ENCODE results near the gene HNF1A. TPM values are rescaled to one million over a fixed set of nuclear protein-coding genes. Genes with fewer than 3 reads are reported as not detected.

Gene HNF1A
- total RNA-seq, 5 donors from 2014 or later (not counting 1 experiment from before 2014, with no cell fraction given): not detected

DNA sequence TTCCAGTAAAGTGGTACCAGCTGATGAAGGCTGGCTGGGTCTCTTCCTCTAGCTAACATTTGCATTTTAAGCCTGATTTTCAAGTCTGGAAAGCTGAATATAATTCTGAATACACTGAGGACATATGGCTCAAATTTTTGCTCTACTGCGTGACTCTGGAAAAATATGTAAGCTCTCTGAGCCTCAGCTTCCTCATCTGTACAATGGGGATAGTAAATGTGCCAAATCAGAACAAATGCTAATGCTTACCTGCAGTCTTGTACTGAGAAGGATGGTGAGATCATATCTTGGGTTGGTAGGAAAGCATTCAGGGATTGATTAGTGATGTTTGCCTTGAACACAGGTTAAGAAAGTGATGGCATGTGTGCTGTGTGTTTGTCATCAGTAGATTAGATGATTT lies 14.6 kb downstream of the HNF1A start:
- Mint-ChIP-seq H3K9me3 (peaks cover 0 to 14% (median 0%) of the 10 kb centered on the region in 3 donors), H3K4me1 (no peaks in the 10 kb centered on the region), H3K4me3 (no peak overlapping the region), H3K27me3 (peaks cover 8 to 15% of the 10 kb centered on the region in 2 donors), H3K36me3 (no peaks in the 10 kb centered on the region), H3K27ac (no peak overlapping the region)
- DNase-seq (no peak), ATAC-seq (replicated peaks in 1 of 4) (no peak)
- Histone ChIP-seq H3K4me3 (ENCODE audit: control insufficient read depth in 1 of 2, extremely low read depth in 1 of 2, low read length in 1 of 2) (no peak overlapping the region), H3K36me3 (ENCODE audit: control insufficient read depth in 2 of 2, extremely low read depth in 1 of 2, insufficient read depth in 1 of 2, low read length in 1 of 2) (no peaks in the 10 kb centered on the region), H3K27me3 (replicated peaks in 1 of 2; ENCODE audit: control insufficient read depth in 2 of 2, extremely low read depth in 1 of 2, insufficient read depth in 2 of 2, low read length in 1 of 2) (peaks cover 0 to 19% of the 10 kb centered on the region in 2 experiments), H3K9me3 (no peaks in the 10 kb centered on the region), H3K4me1 (ENCODE audit: control insufficient read depth in 1 of 2, extremely low read depth in 1 of 2, insufficient read depth in 2 of 2, low read length in 2 of 2) (no peaks in the 10 kb centered on the region), H3K27ac (ENCODE audit: low read length) (no peak overlapping the region)
- ChIA-PET POLR2A (no interaction called here), CTCF (interaction anchor here in 1 of 2 donors (0.6 kb wide), 1 partner anchor 653 kb away, joined by 4 read pairs; no protein-coding TSS in a partner anchor)
- WGBS (ENCODE audit: insufficient coverage): no CpG with 5 or more reads among the region's 1 CpG

DNA sequence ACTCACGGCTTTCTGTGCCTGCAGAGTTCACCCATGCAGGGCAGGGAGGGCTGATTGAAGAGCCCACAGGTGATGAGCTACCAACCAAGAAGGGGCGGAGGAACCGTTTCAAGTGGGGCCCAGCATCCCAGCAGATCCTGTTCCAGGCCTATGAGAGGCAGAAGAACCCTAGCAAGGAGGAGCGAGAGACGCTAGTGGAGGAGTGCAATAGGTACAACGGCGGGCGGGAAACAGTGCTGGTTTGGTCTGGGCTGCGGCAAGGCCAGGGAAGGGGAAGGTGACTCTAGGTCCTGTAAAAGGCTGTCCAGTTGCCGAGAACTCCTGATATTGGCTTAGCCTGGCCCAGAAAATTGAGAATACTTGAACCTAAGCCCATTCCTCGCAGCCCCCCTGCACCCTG lies 15.2 kb downstream of the HNF1A start:
- H3K36me3 Mint-ChIP-seq: no peaks in the 10 kb centered on the region
- ATAC-seq (replicated peaks in 1 of 4): no peak

DNA sequence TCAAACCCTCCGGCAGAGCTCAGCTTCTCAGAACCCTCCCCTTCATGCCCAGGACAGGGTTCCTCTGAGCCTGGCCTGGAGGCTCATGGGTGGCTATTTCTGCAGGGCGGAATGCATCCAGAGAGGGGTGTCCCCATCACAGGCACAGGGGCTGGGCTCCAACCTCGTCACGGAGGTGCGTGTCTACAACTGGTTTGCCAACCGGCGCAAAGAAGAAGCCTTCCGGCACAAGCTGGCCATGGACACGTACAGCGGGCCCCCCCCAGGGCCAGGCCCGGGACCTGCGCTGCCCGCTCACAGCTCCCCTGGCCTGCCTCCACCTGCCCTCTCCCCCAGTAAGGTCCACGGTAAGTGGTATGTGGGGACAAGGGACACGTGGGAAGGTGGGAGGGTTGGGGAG lies 15.7 kb downstream of the HNF1A start:
- H3K4me1 ChIP-seq (ENCODE audit: control insufficient read depth in 1 of 2, extremely low read depth in 1 of 2, insufficient read depth in 2 of 2, low read length in 2 of 2): no peaks in the 10 kb centered on the region
- WGBS (ENCODE audit: insufficient coverage): 93% methylated on average over 8 of the region's 15 CpGs
- Mint-ChIP-seq H3K4me1 (no peaks in the 10 kb centered on the region), H3K4me3 (no peak overlapping the region), H3K36me3 (no peaks in the 10 kb centered on the region), H3K9me3 (peaks cover 0 to 14% (median 0%) of the 10 kb centered on the region in 3 donors), H3K27me3 (peaks cover 8 to 15% of the 10 kb centered on the region in 2 donors), H3K27ac (no peak overlapping the region)
- POLR2A ChIA-PET: no interaction called here
- no peak for DNase-seq
- H3K27me3 ChIP-seq (replicated peaks in 1 of 2; ENCODE audit: control insufficient read depth in 2 of 2, extremely low read depth in 1 of 2, insufficient read depth in 2 of 2, low read length in 1 of 2): peaks cover 0 to 15% of the 10 kb centered on the region in 2 experiments
- CTCF ChIA-PET: no interaction called here
- no peak for ATAC-seq (replicated peaks in 1 of 4)
- H3K4me3 ChIP-seq (ENCODE audit: control insufficient read depth in 1 of 2, extremely low read depth in 1 of 2, low read length in 1 of 2): no peak overlapping the region
- no peaks in the 10 kb centered on the region for H3K9me3 ChIP-seq
- no peaks in the 10 kb centered on the region for H3K36me3 ChIP-seq (ENCODE audit: control insufficient read depth in 2 of 2, extremely low read depth in 1 of 2, insufficient read depth in 1 of 2, low read length in 1 of 2)
- no peak overlapping the region for H3K27ac ChIP-seq (ENCODE audit: low read length)

More for the DNA sequence above, 15.2 kb downstream of the HNF1A start:
- H3K4me1 ChIP-seq (ENCODE audit: control insufficient read depth in 1 of 2, extremely low read depth in 1 of 2, insufficient read depth in 2 of 2, low read length in 2 of 2): no peaks in the 10 kb centered on the region
- no peaks in the 10 kb centered on the region for H3K9me3 ChIP-seq
- H3K27ac Mint-ChIP-seq: no peak overlapping the region
- no peak for DNase-seq
- ChIA-PET POLR2A (no interaction called here), CTCF (interaction anchor here in 1 of 2 donors (0.6 kb wide), 1 partner anchor 653 kb away, joined by 4 read pairs; no protein-coding TSS in a partner anchor)
- H3K4me1 Mint-ChIP-seq: no peaks in the 10 kb centered on the region
- WGBS (ENCODE audit: insufficient coverage): 80% methylated on average over 9 of the region's 11 CpGs
- no peak overlapping the region for H3K4me3 ChIP-seq (ENCODE audit: control insufficient read depth in 1 of 2, extremely low read depth in 1 of 2, low read length in 1 of 2)
- H3K27ac ChIP-seq (ENCODE audit: low read length): no peak overlapping the region
- H3K36me3 ChIP-seq (ENCODE audit: control insufficient read depth in 2 of 2, extremely low read depth in 1 of 2, insufficient read depth in 1 of 2, low read length in 1 of 2): no peaks in the 10 kb centered on the region
- peaks cover 0 to 19% of the 10 kb centered on the region in 2 experiments for H3K27me3 ChIP-seq (replicated peaks in 1 of 2; ENCODE audit: control insufficient read depth in 2 of 2, extremely low read depth in 1 of 2, insufficient read depth in 2 of 2, low read length in 1 of 2)
- H3K9me3 Mint-ChIP-seq: peaks cover 0 to 14% (median 0%) of the 10 kb centered on the region in 3 donors
- peaks cover 8 to 15% of the 10 kb centered on the region in 2 donors for H3K27me3 Mint-ChIP-seq
- H3K4me3 Mint-ChIP-seq: no peak overlapping the region

DNA sequence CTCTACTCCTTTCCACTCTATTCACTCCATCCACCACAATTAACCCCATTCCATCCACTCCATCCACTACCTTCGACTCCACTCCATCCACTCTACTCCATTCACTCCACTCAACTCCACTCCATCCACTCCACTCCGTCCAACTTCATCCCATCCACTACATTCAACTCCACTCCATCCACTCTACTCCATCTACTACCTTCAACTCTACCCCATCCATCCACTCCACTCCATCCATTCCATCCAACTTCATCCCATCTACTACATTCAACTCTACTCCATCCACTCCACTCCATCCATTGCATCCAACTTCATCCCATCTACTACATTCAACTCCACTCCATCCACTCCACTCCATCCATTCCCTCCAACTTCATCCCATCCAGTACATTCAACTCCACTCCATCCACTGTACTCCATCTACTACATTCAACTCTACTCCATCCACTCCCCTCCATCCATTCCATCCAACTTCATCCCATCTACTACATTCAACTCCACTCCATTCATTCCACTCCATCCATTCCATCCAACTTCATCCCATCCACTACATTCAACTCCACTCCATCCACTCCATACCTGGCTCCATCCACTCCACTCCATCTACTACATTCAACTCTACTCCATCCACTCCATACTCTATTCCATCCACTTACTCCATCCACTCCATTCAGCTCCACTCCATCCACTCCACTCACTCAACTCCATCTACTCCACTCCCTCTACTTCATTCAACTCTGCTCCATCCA lies 16.4 kb downstream of the HNF1A start:
- ATAC-seq (replicated peaks in 1 of 4) (no peak), DNase-seq (no peak)
- WGBS (ENCODE audit: insufficient coverage): 89% methylated on average over 2 of the region's 2 CpGs
- Mint-ChIP-seq H3K4me1 (no peaks in the 10 kb centered on the region), H3K27me3 (peaks cover 8 to 15% of the 10 kb centered on the region in 2 donors), H3K27ac (no peak overlapping the region), H3K4me3 (no peak overlapping the region), H3K36me3 (no peaks in the 10 kb centered on the region), H3K9me3 (peaks cover 0 to 14% (median 0%) of the 10 kb centered on the region in 3 donors)
- H3K36me3 ChIP-seq (ENCODE audit: control insufficient read depth in 2 of 2, extremely low read depth in 1 of 2, insufficient read depth in 1 of 2, low read length in 1 of 2): no peaks in the 10 kb centered on the region
- no peaks in the 10 kb centered on the region for H3K9me3 ChIP-seq
- H3K4me1 ChIP-seq (ENCODE audit: control insufficient read depth in 1 of 2, extremely low read depth in 1 of 2, insufficient read depth in 2 of 2, low read length in 2 of 2): no peaks in the 10 kb centered on the region
- no peak overlapping the region for H3K4me3 ChIP-seq (ENCODE audit: control insufficient read depth in 1 of 2, extremely low read depth in 1 of 2, low read length in 1 of 2)
- H3K27ac ChIP-seq (ENCODE audit: low read length): no peak overlapping the region
- ChIA-PET POLR2A (interaction anchor here in 1 of 2 donors (0.5 kb wide), 1 partner anchor 19 kb away, joined by 7 read pairs; no protein-coding TSS in a partner anchor), CTCF (no interaction called here)
- H3K27me3 ChIP-seq (replicated peaks in 1 of 2; ENCODE audit: control insufficient read depth in 2 of 2, extremely low read depth in 1 of 2, insufficient read depth in 2 of 2, low read length in 1 of 2): peaks cover 0 to 15% of the 10 kb centered on the region in 2 experiments

DNA sequence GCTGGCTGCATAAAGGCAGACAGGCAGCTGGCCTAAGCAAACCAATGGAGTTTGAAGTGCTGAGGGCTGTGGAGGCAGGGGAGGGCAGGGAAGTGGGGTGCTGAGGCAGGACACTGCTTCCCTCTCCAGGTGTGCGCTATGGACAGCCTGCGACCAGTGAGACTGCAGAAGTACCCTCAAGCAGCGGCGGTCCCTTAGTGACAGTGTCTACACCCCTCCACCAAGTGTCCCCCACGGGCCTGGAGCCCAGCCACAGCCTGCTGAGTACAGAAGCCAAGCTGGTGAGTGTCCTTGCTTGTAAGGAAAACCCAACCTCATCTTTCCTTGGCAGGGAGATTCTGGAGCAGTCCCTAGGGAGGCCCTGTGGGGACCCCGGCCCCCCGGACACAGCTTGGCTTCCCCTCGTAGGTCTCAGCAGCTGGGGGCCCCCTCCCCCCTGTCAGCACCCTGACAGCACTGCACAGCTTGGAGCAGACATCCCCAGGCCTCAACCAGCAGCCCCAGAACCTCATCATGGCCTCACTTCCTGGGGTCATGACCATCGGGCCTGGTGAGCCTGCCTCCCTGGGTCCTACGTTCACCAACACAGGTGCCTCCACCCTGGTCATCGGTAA lies 17.9 kb downstream of the HNF1A start:
- CTCF ChIA-PET: no interaction called here

DNA sequence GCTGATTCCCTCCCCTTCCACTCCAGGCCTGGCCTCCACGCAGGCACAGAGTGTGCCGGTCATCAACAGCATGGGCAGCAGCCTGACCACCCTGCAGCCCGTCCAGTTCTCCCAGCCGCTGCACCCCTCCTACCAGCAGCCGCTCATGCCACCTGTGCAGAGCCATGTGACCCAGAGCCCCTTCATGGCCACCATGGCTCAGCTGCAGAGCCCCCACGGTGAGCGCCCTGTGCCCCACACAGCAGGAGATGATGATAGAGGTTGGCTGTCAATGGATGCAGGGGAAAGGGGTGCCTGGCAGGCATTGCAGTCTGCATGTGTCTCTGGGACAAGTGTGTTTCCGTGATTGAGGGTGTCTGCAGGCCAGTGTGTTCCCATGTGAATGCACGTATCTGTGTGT lies 19.1 kb downstream of the HNF1A start:
- H3K36me3 Mint-ChIP-seq: no peaks in the 10 kb centered on the region
- POLR2A ChIA-PET: no interaction called here
- Histone ChIP-seq H3K4me3 (ENCODE audit: control insufficient read depth in 1 of 2, extremely low read depth in 1 of 2, low read length in 1 of 2) (no peak overlapping the region), H3K27me3 (replicated peaks in 1 of 2; ENCODE audit: control insufficient read depth in 2 of 2, extremely low read depth in 1 of 2, insufficient read depth in 2 of 2, low read length in 1 of 2) (peaks cover 0 to 15% of the 10 kb centered on the region in 2 experiments), H3K36me3 (ENCODE audit: control insufficient read depth in 2 of 2, extremely low read depth in 1 of 2, insufficient read depth in 1 of 2, low read length in 1 of 2) (peaks cover 4% of the 10 kb centered on the region in 2 donors), H3K9me3 (no peaks in the 10 kb centered on the region), H3K27ac (ENCODE audit: low read length) (no peak overlapping the region), H3K4me1 (ENCODE audit: control insufficient read depth in 1 of 2, extremely low read depth in 1 of 2, insufficient read depth in 2 of 2, low read length in 2 of 2) (no peaks in the 10 kb centered on the region)
- no peak overlapping the region for H3K4me3 Mint-ChIP-seq
- peaks cover 0 to 14% (median 0%) of the 10 kb centered on the region in 3 donors for H3K9me3 Mint-ChIP-seq
- H3K4me1 Mint-ChIP-seq: no peaks in the 10 kb centered on the region
- ATAC-seq (replicated peaks in 1 of 4) (no peak), DNase-seq (no peak)
- no peak overlapping the region for H3K27ac Mint-ChIP-seq
- 83% methylated on average over 9 of the region's 9 CpGs for WGBS (ENCODE audit: insufficient coverage)
- CTCF ChIA-PET: no interaction called here
- H3K27me3 Mint-ChIP-seq: peaks cover 8 to 15% of the 10 kb centered on the region in 2 donors

More for the DNA sequence above, 17.9 kb downstream of the HNF1A start:
- 62% methylated on average over 4 of the region's 11 CpGs for WGBS (ENCODE audit: insufficient coverage)
- Histone ChIP-seq H3K9me3 (no peaks in the 10 kb centered on the region), H3K4me1 (ENCODE audit: control insufficient read depth in 1 of 2, extremely low read depth in 1 of 2, insufficient read depth in 2 of 2, low read length in 2 of 2) (no peaks in the 10 kb centered on the region), H3K27ac (ENCODE audit: low read length) (no peak overlapping the region), H3K4me3 (ENCODE audit: control insufficient read depth in 1 of 2, extremely low read depth in 1 of 2, low read length in 1 of 2) (no peak overlapping the region), H3K36me3 (ENCODE audit: control insufficient read depth in 2 of 2, extremely low read depth in 1 of 2, insufficient read depth in 1 of 2, low read length in 1 of 2) (no peaks in the 10 kb centered on the region), H3K27me3 (replicated peaks in 1 of 2; ENCODE audit: control insufficient read depth in 2 of 2, extremely low read depth in 1 of 2, insufficient read depth in 2 of 2, low read length in 1 of 2) (peaks cover 0 to 15% of the 10 kb centered on the region in 2 experiments)
- Mint-ChIP-seq H3K27ac (no peak overlapping the region), H3K9me3 (peaks cover 0 to 14% (median 0%) of the 10 kb centered on the region in 3 donors), H3K4me1 (no peaks in the 10 kb centered on the region), H3K27me3 (peaks cover 8 to 15% of the 10 kb centered on the region in 2 donors), H3K4me3 (no peak overlapping the region), H3K36me3 (no peaks in the 10 kb centered on the region)
- POLR2A ChIA-PET: no interaction called here
- DNase-seq: no peak
- ATAC-seq (replicated peaks in 1 of 4): no peak
